Activated naive CD8-positive, alpha-beta T cell treated with anti-CD3 and anti-CD28 coated beads, Interleukin-2, amount 50 U/mL, for 24 hours (primary cell): Measurements from ENCODE around the gene SCN8A.
A peak's percentile ranks its signal among the peaks of the same experiment; 100 is the strongest.
"Not testable (repeated sequence)": the region's sequence is repeated elsewhere in the genome, so short reads cannot be mapped to it uniquely, and the experiment has no call there.

Experiments used
- ATAC-seq: fragments of 150-1000 bp; cut with Tn5 transposase; one replicate; pipeline ENCODE4 v1.10.0; 2021
- DNase-seq: peaks from one replicate; pipeline ENCODE4 v3.0.0; 2021
- H3K27ac Mint-ChIP-seq: one replicate; pipeline ENCODE4 v1.8.0; 2021; ENCODE audit warnings: mild to moderate bottlenecking, mixed read lengths
- H3K27me3 Mint-ChIP-seq: one replicate; pipeline ENCODE4 v1.8.0; 2021; ENCODE audit warnings: mixed read lengths
- H3K36me3 Mint-ChIP-seq: one replicate; pipeline ENCODE4 v1.8.0; 2021; ENCODE audit warnings: low read depth, mixed read lengths
- H3K4me1 Mint-ChIP-seq: one replicate; pipeline ENCODE4 v1.8.0; 2021; ENCODE audit warnings: mixed read lengths
- H3K4me3 Mint-ChIP-seq: one replicate; pipeline ENCODE4 v1.8.0; 2021; ENCODE audit warnings: mild to moderate bottlenecking, moderate library complexity, mixed read lengths
- H3K9me3 Mint-ChIP-seq: one replicate; pipeline ENCODE4 v1.8.0; 2021; ENCODE audit warnings: mixed read lengths

Gene SCN8A

GRCh38 chr12:51591016-51591901 is at the start of gene SCN8A:
SCN8A (plus strand) TSS chr12:51591233; CDS start chr12:51662818, 71,585 bp downstream.
- Mint-ChIP-seq H3K27ac (peak within 1 kb of the TSS; percentile 88), H3K36me3 (no peaks in the 10 kb centered on the region), H3K27me3 (peaks cover 40% of the 10 kb centered on the region), H3K4me3 (peak within 1 kb of the TSS; percentile 84), H3K9me3 (no peaks in the 10 kb centered on the region), H3K4me1 (peaks cover 17% of the 10 kb centered on the region)
- DNase-seq (peak; percentile 58), ATAC-seq (peak; percentile 42)

- no peak for DNase-seq
- Mint-ChIP-seq H3K36me3 (no peaks in the 10 kb centered on the region), H3K4me1 (no peaks in the 10 kb centered on the region), H3K27ac (no peak overlapping the region), H3K27me3 (peaks cover 3% of the 10 kb centered on the region), H3K4me3 (no peak overlapping the region), H3K9me3 (no peaks in the 10 kb centered on the region)
- ATAC-seq = no peak
These were observed 44.9 kb upstream of the SCN8A start for GRCh38 chr12:51546097-51546496.

GRCh38 chr12:51547606-51548005 is 43.4 kb upstream of the SCN8A start:
- Mint-ChIP-seq H3K36me3 (no peaks in the 10 kb centered on the region), H3K9me3 (no peaks in the 10 kb centered on the region), H3K27ac (no peak overlapping the region), H3K4me1 (no peaks in the 10 kb centered on the region), H3K27me3 (peaks cover 12% of the 10 kb centered on the region), H3K4me3 (no peak overlapping the region)
- ATAC-seq (no peak), DNase-seq (no peak)

- no peak for ATAC-seq
- H3K36me3 Mint-ChIP-seq = no peaks in the 10 kb centered on the region
- DNase-seq = no peak
These were observed 42.8 kb upstream of the SCN8A start for GRCh38 chr12:51548241-51548640.

DNA sequence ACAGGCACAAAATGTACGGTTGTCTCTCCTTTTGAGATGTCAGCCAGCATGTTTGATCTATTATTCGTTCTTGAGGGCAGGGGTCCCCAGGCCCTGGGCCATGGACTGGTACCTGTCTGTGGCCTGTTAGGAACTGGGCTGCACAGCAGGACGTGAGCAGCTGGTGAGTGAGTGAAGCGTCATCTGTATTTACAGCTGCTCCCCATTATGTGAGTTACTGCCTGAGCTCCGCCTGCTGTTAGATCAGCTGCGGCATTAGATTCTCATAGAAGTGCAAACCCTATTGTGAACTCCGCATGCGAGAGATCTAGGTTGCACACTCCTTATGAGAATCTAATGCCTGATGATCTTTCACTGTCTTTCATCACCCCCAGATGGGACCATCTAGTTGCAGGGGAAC is 41.4 kb upstream of the SCN8A start:
- Mint-ChIP-seq H3K4me3 (no peak overlapping the region), H3K27ac (no peak overlapping the region), H3K27me3 (peaks cover 12% of the 10 kb centered on the region), H3K36me3 (no peaks in the 10 kb centered on the region), H3K9me3 (no peaks in the 10 kb centered on the region), H3K4me1 (no peaks in the 10 kb centered on the region)
- DNase-seq = no peak
- ATAC-seq = no peak

More at GRCh38 chr12:51548241-51548640, 42.8 kb upstream of the SCN8A start:
- no peaks in the 10 kb centered on the region for H3K4me1 Mint-ChIP-seq
- H3K4me3 Mint-ChIP-seq = no peak overlapping the region
- H3K27me3 Mint-ChIP-seq = peaks cover 12% of the 10 kb centered on the region
- H3K27ac Mint-ChIP-seq = no peak overlapping the region
- H3K9me3 Mint-ChIP-seq = no peaks in the 10 kb centered on the region

GRCh38 chr12:51568271-51569032 is 22.6 kb upstream of the SCN8A start:
- not testable (repeated sequence) for DNase-seq, H3K4me1 Mint-ChIP-seq, H3K36me3 Mint-ChIP-seq, H3K27ac Mint-ChIP-seq, H3K4me3 Mint-ChIP-seq, H3K9me3 Mint-ChIP-seq, ATAC-seq
- peaks cover 20% of the 10 kb centered on the region for H3K27me3 Mint-ChIP-seq

GRCh38 chr12:51579321-51579850 is 11.6 kb upstream of the SCN8A start:
- ATAC-seq (no peak), DNase-seq (no peak)
- Mint-ChIP-seq H3K36me3 (no peaks in the 10 kb centered on the region), H3K4me3 (no peak overlapping the region), H3K27ac (no peak overlapping the region), H3K27me3 (peaks cover 33% of the 10 kb centered on the region), H3K9me3 (peaks cover 4% of the 10 kb centered on the region), H3K4me1 (no peaks in the 10 kb centered on the region)

- H3K36me3 Mint-ChIP-seq = no peaks in the 10 kb centered on the region
- H3K4me3 Mint-ChIP-seq = peak overlapping the region; percentile 84
- ATAC-seq = no peak
- no peaks in the 10 kb centered on the region for H3K9me3 Mint-ChIP-seq
- no peak for DNase-seq
- peaks cover 58% of the 10 kb centered on the region for H3K27me3 Mint-ChIP-seq
- H3K4me1 Mint-ChIP-seq = peaks cover 17% of the 10 kb centered on the region
- H3K27ac Mint-ChIP-seq = no peak overlapping the region
These were observed 2.0 kb upstream of the SCN8A start for GRCh38 chr12:51589060-51589459.

- Mint-ChIP-seq H3K4me3 (peak overlapping the region; percentile 84), H3K27me3 (peaks cover 53% of the 10 kb centered on the region), H3K9me3 (no peaks in the 10 kb centered on the region), H3K4me1 (peaks cover 17% of the 10 kb centered on the region), H3K27ac (peak overlapping the region; percentile 88), H3K36me3 (no peaks in the 10 kb centered on the region)
- ATAC-seq (no peak), DNase-seq (no peak)
These were observed 1.4 kb upstream of the SCN8A start for GRCh38 chr12:51589557-51590176.

DNA sequence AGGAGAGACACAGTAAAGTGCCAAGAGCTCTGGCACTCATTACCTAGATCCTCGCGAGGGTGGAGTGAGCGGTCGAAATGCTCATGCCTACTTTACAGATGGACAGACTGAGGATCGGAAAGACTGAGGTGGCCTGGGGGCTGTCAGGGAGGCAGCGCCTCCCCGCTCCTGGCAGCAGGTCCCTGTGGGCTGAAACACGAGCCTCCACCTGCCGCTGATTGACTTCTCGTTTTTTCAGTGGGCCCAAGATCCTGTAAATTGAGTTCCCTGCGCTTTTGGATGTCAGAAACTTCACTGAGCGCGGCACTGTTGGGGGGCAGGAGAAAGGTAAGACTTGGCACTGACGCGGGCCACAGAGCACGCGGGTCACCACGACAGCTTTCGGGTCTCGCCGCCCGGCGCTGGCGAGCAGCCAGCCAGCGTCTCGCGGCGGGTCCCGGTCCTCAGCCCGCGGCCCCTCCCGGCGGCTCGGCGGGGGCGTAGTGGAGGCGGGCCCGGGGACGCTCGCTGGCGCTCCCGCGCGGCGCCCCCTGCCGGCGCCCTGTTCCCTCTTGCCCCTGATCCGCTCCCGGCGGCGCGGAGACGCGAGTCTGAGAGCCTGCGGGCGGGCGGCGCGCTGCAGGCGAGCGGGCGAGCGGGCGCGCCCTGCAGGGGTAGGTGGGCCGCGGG is 552 bp upstream of the SCN8A start:
- Mint-ChIP-seq H3K4me1 (peaks cover 17% of the 10 kb centered on the region), H3K27me3 (peaks cover 46% of the 10 kb centered on the region), H3K36me3 (no peaks in the 10 kb centered on the region), H3K9me3 (no peaks in the 10 kb centered on the region), H3K27ac (peak overlapping the region; percentile 88), H3K4me3 (peak overlapping the region; percentile 84)
- peak; percentile 89 for ATAC-seq
- peak; percentile 83 for DNase-seq

- peaks cover 42% of the 10 kb centered on the region for H3K27me3 Mint-ChIP-seq
- H3K4me3 Mint-ChIP-seq = peak overlapping the region; percentile 76
- no peak overlapping the region for H3K27ac Mint-ChIP-seq
- peaks cover 17% of the 10 kb centered on the region for H3K4me1 Mint-ChIP-seq
- H3K9me3 Mint-ChIP-seq = no peaks in the 10 kb centered on the region
- H3K36me3 Mint-ChIP-seq = no peaks in the 10 kb centered on the region
- DNase-seq (no peak), ATAC-seq (no peak)
These were observed 1.1 kb downstream of the SCN8A start for GRCh38 chr12:51592034-51592705.

- DNase-seq (no peak), ATAC-seq (no peak)
- H3K27ac Mint-ChIP-seq = no peak overlapping the region
- no peak overlapping the region for H3K4me3 Mint-ChIP-seq
- H3K4me1 Mint-ChIP-seq = peaks cover 17% of the 10 kb centered on the region
- H3K9me3 Mint-ChIP-seq = no peaks in the 10 kb centered on the region
- peaks cover 41% of the 10 kb centered on the region for H3K27me3 Mint-ChIP-seq
- H3K36me3 Mint-ChIP-seq = no peaks in the 10 kb centered on the region
These were observed 2.0 kb downstream of the SCN8A start for GRCh38 chr12:51593021-51593420.

GRCh38 chr12:51593539-51593938 is 2.5 kb downstream of the SCN8A start:
- peak; percentile 19 for DNase-seq
- Mint-ChIP-seq H3K27ac (no peak overlapping the region), H3K27me3 (peaks cover 42% of the 10 kb centered on the region), H3K4me1 (peaks cover 17% of the 10 kb centered on the region), H3K9me3 (no peaks in the 10 kb centered on the region), H3K36me3 (no peaks in the 10 kb centered on the region), H3K4me3 (no peak overlapping the region)
- no peak for ATAC-seq
